ENCODE data around the gene DDIT3. TPM values are rescaled to one million over a fixed set of nuclear protein-coding genes. Genes with fewer than 3 reads are reported as not detected.

Gene DDIT3
- total and polyA plus RNA-seq, 2 of the 13 experiments (the other 11 are each of a cell fraction or from before 2014, with no cell fraction given) = 27.5 to 48.7 TPM

GRCh38 chr12:57547288-57548012 is 27.1 kb upstream of the DDIT3 start (continued):
- TF ChIP-seq HNF1A (IDR thresholded peaks at IDR 0.05; ENCODE audit: low read depth) = no peak
- TF ChIP-seq HNF1A (CRISPR knock-in tag; IDR thresholded peaks at IDR 0.05; ENCODE audit: borderline replicate concordance) = no peak
- peak; percentile 76; the same call in 1 of the 2 replicates for TF ChIP-seq JUND (CRISPR knock-in tag; IDR thresholded peaks at IDR 0.05)
- no peak for TF ChIP-seq POLR2A (IDR thresholded peaks at IDR 0.05; ENCODE audit: insufficient read depth in 1 of 2, low read depth in 2 of 2, low read length in 2 of 2)
- no peak for TF ChIP-seq ZNF10 (CRISPR knock-in tag; IDR thresholded peaks at IDR 0.05; ENCODE audit: borderline replicate concordance, low read depth)
- no peak for TF ChIP-seq ZNF788 (CRISPR knock-in tag; IDR thresholded peaks at IDR 0.05; ENCODE audit: borderline replicate concordance)
- no peak for TF ChIP-seq BHLHE40 (IDR thresholded peaks at IDR 0.05; ENCODE audit: low read length)
- TF ChIP-seq ZHX1 (CRISPR knock-in tag; IDR thresholded peaks at IDR 0.05; ENCODE audit: low read depth) = no peak
- no peak for TF ChIP-seq FOXJ3 (CRISPR knock-in tag; IDR thresholded peaks at IDR 0.05; ENCODE audit: borderline replicate concordance)
- TF ChIP-seq ZNF549 (CRISPR knock-in tag; IDR thresholded peaks at IDR 0.05) = no peak
- TF ChIP-seq TCF12 (IDR thresholded peaks at IDR 0.05) = no peak
- TF ChIP-seq TCF12 (CRISPR knock-in tag; IDR thresholded peaks at IDR 0.05) = no peak
- peak; percentile 99 for TF ChIP-seq THAP11 (CRISPR knock-in tag; IDR thresholded peaks at IDR 0.05)
- peak in 1 of 2 experiments; percentile 73; a peak in 1 of 4 replicates for TF ChIP-seq KLF16 (CRISPR knock-in tag; IDR thresholded peaks at IDR 0.05)
- TF ChIP-seq CENPX (CRISPR knock-in tag; IDR thresholded peaks at IDR 0.05) = no peak
- TF ChIP-seq ATF7 (IDR thresholded peaks at IDR 0.05) = peak; percentile 92; the same call in 1 of the 2 replicates
- peak; percentile 97; the same call in 1 of the 2 replicates for TF ChIP-seq ATF7 (CRISPR knock-in tag; IDR thresholded peaks at IDR 0.05)
- no peak for TF ChIP-seq ZFP90 (CRISPR knock-in tag; IDR thresholded peaks at IDR 0.05; ENCODE audit: borderline replicate concordance)
- TF ChIP-seq RXRA (CRISPR knock-in tag; IDR thresholded peaks at IDR 0.05) = no peak
- TF ChIP-seq, protein P1, sequence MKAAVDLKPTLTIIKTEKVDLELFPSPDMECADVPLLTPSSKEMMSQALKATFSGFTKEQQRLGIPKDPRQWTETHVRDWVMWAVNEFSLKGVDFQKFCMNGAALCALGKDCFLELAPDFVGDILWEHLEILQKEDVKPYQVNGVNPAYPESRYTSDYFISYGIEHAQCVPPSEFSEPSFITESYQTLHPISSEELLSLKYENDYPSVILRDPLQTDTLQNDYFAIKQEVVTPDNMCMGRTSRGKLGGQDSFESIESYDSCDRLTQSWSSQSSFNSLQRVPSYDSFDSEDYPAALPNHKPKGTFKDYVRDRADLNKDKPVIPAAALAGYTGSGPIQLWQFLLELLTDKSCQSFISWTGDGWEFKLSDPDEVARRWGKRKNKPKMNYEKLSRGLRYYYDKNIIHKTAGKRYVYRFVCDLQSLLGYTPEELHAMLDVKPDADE (CRISPR knock-in tag; IDR thresholded peaks at IDR 0.05) = no peak
- no peak for TF ChIP-seq HIVEP1 (CRISPR knock-in tag; IDR thresholded peaks at IDR 0.05)
- TF ChIP-seq SMAD3 (CRISPR knock-in tag; IDR thresholded peaks at IDR 0.05) = no peak

Data from HepG2 (cell line).